CD8-positive, alpha-beta memory T cell (primary cell): ENCODE data around the gene PRR35. TPM values are rescaled to one million over a fixed set of nuclear protein-coding genes. Genes with fewer than 3 reads are reported as not detected.

Experiments used
- CTCF ChIA-PET: fragments of 350-600 bp; sonication (Branson Sonifier 250); formaldehyde crosslinking; loops from one replicate; lab custom pipeline; 2021; ENCODE audit warnings: antibody characterized with exemption; lab: Charles Lee
- POLR2A ChIA-PET: fragments of 350-600 bp; sonication (Branson Sonifier 250); formaldehyde crosslinking; loops from one replicate; lab custom pipeline; 2021; ENCODE audit warnings: antibody characterized with exemption; lab: Charles Lee
- DNase-seq, 5 donors: peaks; one replicate each; pipeline versions ENCODE4 v3.0.0 to v3.0.0-alpha.2; 2020 to 2022; ENCODE audit warnings: mixed read lengths in 1 of 5
- H3K27ac ChIP-seq: one replicate; pipeline ENCODE4 v1.7.0; 2013; ENCODE audit warnings: low read depth, mild to moderate bottlenecking, low read length, moderate library complexity
- H3K27me3 ChIP-seq: 2 replicates; pipeline ENCODE4 v1.7.0; 2013; ENCODE audit warnings: low read length, mild to moderate bottlenecking; ENCODE audit not compliant: insufficient read depth, poor library complexity, severe bottlenecking
- H3K36me3 ChIP-seq: 2 replicates; pipeline ENCODE4 v1.7.0; 2013; ENCODE audit warnings: mild to moderate bottlenecking, low read length, moderate library complexity; ENCODE audit not compliant: insufficient read depth
- H3K4me1 ChIP-seq: 2 replicates; pipeline ENCODE4 v1.7.0; 2013; ENCODE audit warnings: mild to moderate bottlenecking, low read length, moderate library complexity; ENCODE audit not compliant: insufficient read depth
- H3K4me3 ChIP-seq: 2 replicates; pipeline ENCODE4 v1.7.0; 2013; ENCODE audit warnings: mild to moderate bottlenecking, low read length
- H3K9me3 ChIP-seq: 2 replicates; pipeline ENCODE4 v1.7.0; 2013; ENCODE audit warnings: mild to moderate bottlenecking, low read length
- H3K27ac Mint-ChIP-seq, 8 donors: one replicate each; pipeline ENCODE4 v1.8.0; 2020 to 2021; ENCODE audit warnings: mixed read lengths in 8 of 8, mild to moderate bottlenecking in 6 of 8, inconsistent platforms in 3 of 8, moderate library complexity in 3 of 8
- H3K27me3 Mint-ChIP-seq, 2 donors: one replicate each; pipeline ENCODE4 v1.8.0; 2020 to 2021; ENCODE audit warnings: mixed read lengths in 2 of 2, mild to moderate bottlenecking in 1 of 2, moderate library complexity in 1 of 2
- H3K36me3 Mint-ChIP-seq, 3 donors: one replicate each; pipeline ENCODE4 v1.8.0; 2020 to 2021; ENCODE audit warnings: mixed read lengths in 3 of 3, inconsistent platforms in 1 of 3, mild to moderate bottlenecking in 1 of 3
- H3K4me1 Mint-ChIP-seq, 3 donors: one replicate each; pipeline ENCODE4 v1.8.0; 2020 to 2021; ENCODE audit warnings: mixed read lengths in 3 of 3, inconsistent platforms in 1 of 3, mild to moderate bottlenecking in 1 of 3
- H3K4me3 Mint-ChIP-seq, 7 donors: one replicate each; pipeline ENCODE4 v1.8.0; 2020 to 2021; ENCODE audit warnings: mixed read lengths in 7 of 7, mild to moderate bottlenecking in 6 of 7, moderate library complexity in 4 of 7, inconsistent platforms in 2 of 7
- H3K9me3 Mint-ChIP-seq, 5 donors: one replicate each; pipeline ENCODE4 v1.8.0; 2020 to 2022; ENCODE audit warnings: mixed read lengths in 5 of 5, mild to moderate bottlenecking in 3 of 5, moderate library complexity in 2 of 5, inconsistent platforms in 1 of 5
- polyA plus RNA-seq: library from polyadenylated mRNA; unstranded; fragments of 300-500 nt; fragmentation: Illumina TruSeq; gene quantifications from one replicate; pipeline ENCODE4 v1.2.3, GENCODE V29; 2021
- total RNA-seq, 2 experiments: library from RNA; stranded (reverse); gene quantifications; one replicate each; pipeline ENCODE4 v1.2.3, GENCODE V29; 2021

PRR35 gene
- total and polyA plus RNA-seq, 3 experiments from 2014 or later = not detected

GRCh38 chr16:551210-551609 is 9.0 kb upstream of the PRR35 start:
- no peak overlapping the region for H3K27ac Mint-ChIP-seq
- peaks cover 0 to 11% (median 0%) of the 10 kb centered on the region in 3 donors for H3K36me3 Mint-ChIP-seq
- POLR2A ChIA-PET = no interaction called here
- H3K4me3 Mint-ChIP-seq = no peak overlapping the region
- H3K27me3 Mint-ChIP-seq = no peaks in the 10 kb centered on the region
- H3K4me3 ChIP-seq = no peak overlapping the region
- CTCF ChIA-PET = no interaction called here
- no peaks in the 10 kb centered on the region for H3K4me1 ChIP-seq
- H3K4me1 Mint-ChIP-seq = no peaks in the 10 kb centered on the region
- no peaks in the 10 kb centered on the region for H3K36me3 ChIP-seq
- no peaks in the 10 kb centered on the region for H3K9me3 ChIP-seq
- H3K9me3 Mint-ChIP-seq = no peaks in the 10 kb centered on the region
- no peak overlapping the region for H3K27ac ChIP-seq
- no peaks in the 10 kb centered on the region for H3K27me3 ChIP-seq
- DNase-seq = no peak

GRCh38 chr16:552171-552570 is 8.0 kb upstream of the PRR35 start:
- ChIA-PET POLR2A (no interaction called here), CTCF (no interaction called here)
- Mint-ChIP-seq H3K36me3 (peaks cover 0 to 11% (median 0%) of the 10 kb centered on the region in 3 donors), H3K4me3 (no peak overlapping the region), H3K27ac (no peak overlapping the region), H3K4me1 (no peaks in the 10 kb centered on the region), H3K9me3 (no peaks in the 10 kb centered on the region), H3K27me3 (no peaks in the 10 kb centered on the region)
- no peaks in the 10 kb centered on the region for H3K27me3 ChIP-seq
- no peak overlapping the region for H3K4me3 ChIP-seq
- DNase-seq = no peak
- H3K9me3 ChIP-seq = no peaks in the 10 kb centered on the region
- no peaks in the 10 kb centered on the region for H3K36me3 ChIP-seq
- no peaks in the 10 kb centered on the region for H3K4me1 ChIP-seq
- H3K27ac ChIP-seq = no peak overlapping the region

GRCh38 chr16:553601-554296 is 6.4 kb upstream of the PRR35 start:
- ChIA-PET POLR2A (no interaction called here), CTCF (no interaction called here)
- Histone ChIP-seq H3K4me3 (no peak overlapping the region), H3K27me3 (peaks cover 5% of the 10 kb centered on the region), H3K4me1 (no peaks in the 10 kb centered on the region), H3K9me3 (no peaks in the 10 kb centered on the region), H3K27ac (no peak overlapping the region), H3K36me3 (no peaks in the 10 kb centered on the region)
- Mint-ChIP-seq H3K9me3 (no peaks in the 10 kb centered on the region), H3K27me3 (peaks cover 2 to 3% of the 10 kb centered on the region in 2 donors), H3K4me3 (peak overlapping the region in 1 of 7 donors; percentile 27), H3K27ac (no peak overlapping the region), H3K4me1 (no peaks in the 10 kb centered on the region), H3K36me3 (peaks cover 0 to 11% (median 0%) of the 10 kb centered on the region in 3 donors)
- no peak for DNase-seq

- Histone ChIP-seq H3K27me3 (peaks cover 8% of the 10 kb centered on the region), H3K27ac (no peak overlapping the region), H3K4me1 (no peaks in the 10 kb centered on the region), H3K9me3 (no peaks in the 10 kb centered on the region), H3K4me3 (no peak overlapping the region), H3K36me3 (no peaks in the 10 kb centered on the region)
- Mint-ChIP-seq H3K27ac (no peak overlapping the region), H3K27me3 (peaks cover 2 to 3% of the 10 kb centered on the region in 2 donors), H3K36me3 (peaks cover 0 to 9% (median 0%) of the 10 kb centered on the region in 3 donors), H3K9me3 (no peaks in the 10 kb centered on the region), H3K4me1 (no peaks in the 10 kb centered on the region), H3K4me3 (peak overlapping the region in 1 of 7 donors; percentile 27)
- ChIA-PET POLR2A (no interaction called here), CTCF (no interaction called here)
- no peak for DNase-seq
Observed at GRCh38 chr16:554297-554621, 5.9 kb upstream of the PRR35 start.

- Histone ChIP-seq H3K4me3 (no peak overlapping the region), H3K9me3 (no peaks in the 10 kb centered on the region), H3K36me3 (no peaks in the 10 kb centered on the region), H3K4me1 (no peaks in the 10 kb centered on the region), H3K27me3 (peaks cover 8% of the 10 kb centered on the region), H3K27ac (no peak overlapping the region)
- CTCF ChIA-PET = no interaction called here
- DNase-seq = no peak
- Mint-ChIP-seq H3K36me3 (peaks cover 0 to 9% (median 0%) of the 10 kb centered on the region in 3 donors), H3K4me3 (no peak overlapping the region), H3K27ac (no peak overlapping the region), H3K9me3 (no peaks in the 10 kb centered on the region), H3K27me3 (peaks cover 3 to 4% of the 10 kb centered on the region in 2 donors), H3K4me1 (no peaks in the 10 kb centered on the region)
- POLR2A ChIA-PET = no interaction called here
Observed at GRCh38 chr16:554640-555365, 5.4 kb upstream of the PRR35 start.

- Histone ChIP-seq H3K4me3 (no peak overlapping the region), H3K36me3 (no peaks in the 10 kb centered on the region), H3K27ac (no peak overlapping the region), H3K9me3 (no peaks in the 10 kb centered on the region), H3K27me3 (peaks cover 8% of the 10 kb centered on the region), H3K4me1 (no peaks in the 10 kb centered on the region)
- no peaks in the 10 kb centered on the region for H3K4me1 Mint-ChIP-seq
- H3K4me3 Mint-ChIP-seq = no peak overlapping the region
- ChIA-PET CTCF (no interaction called here), POLR2A (no interaction called here)
- H3K27ac Mint-ChIP-seq = no peak overlapping the region
- DNase-seq = no peak
- peaks cover 3 to 4% of the 10 kb centered on the region in 2 donors for H3K27me3 Mint-ChIP-seq
- H3K36me3 Mint-ChIP-seq = peaks cover 0 to 9% (median 0%) of the 10 kb centered on the region in 3 donors
- H3K9me3 Mint-ChIP-seq = no peaks in the 10 kb centered on the region
Observed at GRCh38 chr16:555528-556473, 4.4 kb upstream of the PRR35 start.

- Mint-ChIP-seq H3K27me3 (peaks cover 3 to 4% of the 10 kb centered on the region in 2 donors), H3K27ac (no peak overlapping the region), H3K9me3 (no peaks in the 10 kb centered on the region), H3K4me1 (no peaks in the 10 kb centered on the region), H3K4me3 (no peak overlapping the region), H3K36me3 (peaks cover 0 to 4% (median 0%) of the 10 kb centered on the region in 3 donors)
- no peak for DNase-seq
- POLR2A ChIA-PET = no interaction called here
- Histone ChIP-seq H3K27ac (no peak overlapping the region), H3K4me1 (no peaks in the 10 kb centered on the region), H3K36me3 (no peaks in the 10 kb centered on the region), H3K4me3 (no peak overlapping the region), H3K27me3 (peaks cover 11% of the 10 kb centered on the region), H3K9me3 (no peaks in the 10 kb centered on the region)
- CTCF ChIA-PET = no interaction called here
Observed at GRCh38 chr16:556474-557173, 3.6 kb upstream of the PRR35 start.
